Camera-type eye (tissue), 1 donor: ENCODE data around the gene TMEM82. TPM values are rescaled to one million over a fixed set of nuclear protein-coding genes. Genes with fewer than 3 reads are reported as not detected.

Experiments
- total RNA-seq: library from RNA; depleted of rRNA; stranded (reverse); fragments of >200 nt; gene quantifications from one replicate; pipeline ENCODE4 v1.2.3, GENCODE V29; 2014

Gene TMEM82
- not detected for total RNA-seq

GRCh38 chr1:15742339-15742801 lies at the start of gene TMEM82:
TMEM82 (plus strand) TSS chr1:15742499; CDS start chr1:15742560, 61 bp downstream.

GRCh38 chr1:15736038-15736891 lies 6.0 kb upstream of the TMEM82 start, which contains the start of gene SLC25A34:
SLC25A34 (plus strand) TSS chr1:15736258; CDS start chr1:15736486, 228 bp downstream.

GRCh38 chr1:15758343-15758931 lies 16.1 kb downstream of the TMEM82 start, which contains the start of gene FBLIM1:
FBLIM1 (plus strand) TSS chr1:15758795; CDS start chr1:15764984, 6,189 bp downstream.

Other genes with a start within 250 kb of the TMEM82 start
- 13.2 TPM for gene CASP9, start 218.3 kb upstream of the TMEM82 start, total RNA-seq
- gene DNAJC16, start 215.7 kb upstream of the TMEM82 start, total RNA-seq: 32.6 TPM
- 1.2 TPM for gene AGMAT, start 157.4 kb upstream of the TMEM82 start, total RNA-seq
- 58.7 TPM for gene DDI2, start 125.0 kb upstream of the TMEM82 start, total RNA-seq
- gene PLEKHM2, start 58.2 kb upstream of the TMEM82 start, total RNA-seq: 47.2 TPM
- 3.4 TPM for gene SLC25A34, start 6.2 kb upstream of the TMEM82 start, total RNA-seq
- 46.5 TPM for gene FBLIM1, start 16.3 kb downstream of the TMEM82 start, total RNA-seq
- 1.1 TPM for gene UQCRHL, start 65.2 kb downstream of the TMEM82 start, total RNA-seq
- 115 TPM for gene SPEN, start 105.2 kb downstream of the TMEM82 start, total RNA-seq
- 31.4 TPM for gene ZBTB17, start 233.6 kb downstream of the TMEM82 start, total RNA-seq